HEK293T (cell line): ENCODE measurements around the gene DHCR7.

ENCODE experiments used
- BHLHE40 ChIP-seq: fragments of 450-650 bp; IDR thresholded peaks from 2 replicates; pipeline ENCODE4 v1.6.1; 2016; ENCODE audit warnings: mild to moderate bottlenecking, moderate library complexity, borderline replicate concordance
- FOXK2 ChIP-seq: fragments of 450-650 bp; IDR thresholded peaks from 2 replicates; pipeline ENCODE4 v1.6.1; 2016; ENCODE audit warnings: mild to moderate bottlenecking

DNA sequence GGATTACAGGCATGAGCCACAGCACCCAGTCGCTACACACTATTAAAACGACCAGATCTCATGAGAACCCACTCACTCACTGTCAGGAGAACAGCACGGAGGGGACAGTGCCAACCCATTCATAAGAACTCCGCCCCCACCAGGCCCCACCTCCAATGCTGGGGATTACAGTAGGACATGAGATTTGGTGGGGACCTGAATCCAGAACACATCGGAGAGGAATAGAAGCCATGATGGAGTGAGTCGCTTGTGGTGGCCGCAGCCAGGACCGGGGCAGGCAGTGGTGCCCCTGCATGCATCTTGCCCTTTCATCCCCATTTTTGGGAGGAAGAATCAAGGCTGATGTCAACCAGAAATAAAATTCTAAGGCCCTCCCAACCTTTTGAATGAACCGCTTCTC, 13.5 kb upstream of the DHCR7 start:
- TF ChIP-seq BHLHE40 (no peak), FOXK2 (no peak)
